SK-N-SH (cell line): ENCODE data around the gene ADAMTS5. TPM values are rescaled to one million over a fixed set of nuclear protein-coding genes. Genes with fewer than 3 reads are reported as not detected.

Experiments used
- CTCF ChIA-PET: fragments of 300-600, 350-600 bp; formaldehyde crosslinking; extraction: SDS; loops from one replicate; lab custom pipeline; 2021; lab: Yijun Ruan, JAX
- POLR2A ChIA-PET: fragments of 350-600 bp; sonication (Branson Sonifier 250); formaldehyde crosslinking; extraction: SDS; loops from one replicate; lab custom pipeline; 2020; ENCODE audit warnings: antibody characterized with exemption, inconsistent platforms; lab: Yijun Ruan, JAX
- DNase-seq: peaks from one replicate; pipeline ENCODE4 v3.0.0; 2012
- H2AFZ ChIP-seq: fragments of 200-600 bp; sonication (generic); 2 replicates; pipeline ENCODE4 v1.8.1; 2016; ENCODE audit warnings: antibody characterized with exemption, mild to moderate bottlenecking, low read depth
- H3F3A ChIP-seq: fragments of 200-600 bp; sonication (generic); replicated peaks from 2 replicates; pipeline ENCODE3; 2016; ENCODE audit warnings: antibody characterized with exemption, mild to moderate bottlenecking; ENCODE audit not compliant: insufficient read depth
- H3K27ac ChIP-seq, 2 experiments: fragments of 200-500 bp in 1 of 2; fragments of 200-600 bp in 1 of 2; sonication (Bioruptor generic) in 1 of 2; sonication (generic), shearing (Covaris generic) in 1 of 2; 2 replicates each; pipeline versions ENCODE4 v1.5.1 to v1.6.1; 2014 to 2016; ENCODE audit warnings: low read depth in 2 of 2, inconsistent platforms in 1 of 2, low read length in 1 of 2, mild to moderate bottlenecking in 1 of 2, mixed read lengths in 1 of 2
- H3K27me3 ChIP-seq: fragments of 200-600 bp; sonication (generic), shearing (Covaris generic); 2 replicates; pipeline ENCODE4 v1.6.1; 2016; ENCODE audit warnings: mixed run types; ENCODE audit not compliant: insufficient read depth
- H3K36me3 ChIP-seq, 2 experiments: fragments of 200-500 bp in 1 of 2; fragments of 200-600 bp in 1 of 2; sonication (Bioruptor generic) in 1 of 2; sonication (generic) in 1 of 2; replicated peaks in 1 of 2; 2 replicates each; pipeline versions ENCODE3 to v1.5.1; 2014 to 2016; ENCODE audit warnings: low read length in 1 of 2, mild to moderate bottlenecking in 1 of 2; ENCODE audit not compliant: insufficient read depth in 2 of 2, control insufficient read depth in 1 of 2
- H3K4me1 ChIP-seq, 2 experiments: fragments of 200-500 bp in 1 of 2; fragments of 200-600 bp in 1 of 2; sonication (Bioruptor generic) in 1 of 2; sonication (generic), shearing (Covaris generic) in 1 of 2; 2 replicates each; pipeline versions ENCODE4 v1.5.1 to v1.6.1; 2014 to 2016; ENCODE audit warnings: low read depth in 1 of 2, low read length in 1 of 2, mixed run types in 1 of 2; ENCODE audit not compliant: insufficient read depth in 2 of 2, control insufficient read depth in 1 of 2
- H3K4me2 ChIP-seq: fragments of 200-600 bp; sonication (generic), shearing (Covaris generic); 2 replicates; pipeline ENCODE4 v1.6.1; 2017; ENCODE audit warnings: mixed run types
- H3K4me3 ChIP-seq, 2 experiments: fragments of 200-500 bp in 1 of 2; fragments of 200-600 bp in 1 of 2; sonication (Bioruptor generic) in 1 of 2; sonication (generic), shearing (Covaris generic) in 1 of 2; 2 replicates each; pipeline versions ENCODE4 v1.5.1 to v1.8.1; 2014 to 2016; ENCODE audit warnings: low read depth in 2 of 2, inconsistent platforms in 1 of 2, low read length in 1 of 2, mild to moderate bottlenecking in 1 of 2, mixed read lengths in 1 of 2, moderate library complexity in 1 of 2
- H3K79me2 ChIP-seq: fragments of 200-600 bp; sonication (generic); 2 replicates; pipeline ENCODE4 v1.8.1; 2017; ENCODE audit warnings: mild to moderate bottlenecking; ENCODE audit not compliant: insufficient read depth
- H3K9ac ChIP-seq: fragments of 200-600 bp; sonication (generic); 2 replicates; pipeline ENCODE4 v1.6.1; 2017; ENCODE audit warnings: mixed run types
- H3K9me2 ChIP-seq: fragments of 200-600 bp; sonication (generic); 2 replicates; pipeline ENCODE4 v1.6.1; 2017; ENCODE audit warnings: mixed run types
- H3K9me3 ChIP-seq: fragments of 200-600 bp; sonication (generic); 2 replicates; pipeline ENCODE4 v1.6.1; 2017; ENCODE audit warnings: mixed run types, mild to moderate bottlenecking, moderate library complexity
- H4K20me1 ChIP-seq: fragments of 200-600 bp; sonication (generic); 2 replicates; pipeline ENCODE4 v1.6.1; 2017; ENCODE audit warnings: mild to moderate bottlenecking, mixed run types; ENCODE audit not compliant: insufficient read depth
- CHD2 ChIP-seq: fragments of 150-350 bp; IDR thresholded peaks from 2 replicates; pipeline ENCODE4 v1.6.1; 2018; ENCODE audit warnings: low read length; ENCODE audit not compliant: partially characterized antibody
- ELF1 ChIP-seq: IDR thresholded peaks from 2 replicates; pipeline ENCODE4 v1.4.0; 2012
- EP300 ChIP-seq, 2 experiments: IDR thresholded peaks; 2 replicates each; pipeline versions ENCODE4 v1.4.0 to v1.6.1; 2012; ENCODE audit warnings: borderline replicate concordance in 1 of 2, low read depth in 1 of 2, low read length in 1 of 2
- FOSL2 ChIP-seq: IDR thresholded peaks from 2 replicates; pipeline ENCODE4 v1.4.0; 2012; ENCODE audit warnings: low read depth, mild to moderate bottlenecking, moderate library complexity, borderline replicate concordance
- FOXJ3 ChIP-seq: sonication (generic); formaldehyde crosslinking; IDR thresholded peaks from 2 replicates; pipeline ENCODE4 v1.5.1; 2020; ENCODE audit warnings: mild to moderate bottlenecking, missing genetic modification reagents
- GABPA ChIP-seq: IDR thresholded peaks from 2 replicates; pipeline ENCODE4 v1.4.0; 2012; ENCODE audit warnings: low read depth, mild to moderate bottlenecking
- GATA2 ChIP-seq: sonication (generic); formaldehyde crosslinking; IDR thresholded peaks from 2 replicates; pipeline ENCODE4 v1.5.0; 2020; ENCODE audit warnings: mild to moderate bottlenecking, missing genetic modification reagents
- IRF3 ChIP-seq: fragments of 150-350 bp; IDR thresholded peaks from 2 replicates; pipeline ENCODE4 v1.6.1; 2016; ENCODE audit warnings: mild to moderate bottlenecking, low read depth, low read length
- MEF2A ChIP-seq: IDR thresholded peaks from 2 replicates; pipeline ENCODE4 v1.4.0; 2012; ENCODE audit warnings: low read depth, borderline replicate concordance
- MXI1 ChIP-seq: IDR thresholded peaks from 2 replicates; pipeline ENCODE4 v1.6.1; 2012; ENCODE audit warnings: mild to moderate bottlenecking, low read depth, low read length, improper control_type of control experiment
- NRF1 ChIP-seq: IDR thresholded peaks from 2 replicates; pipeline ENCODE4 v1.6.1; 2012; ENCODE audit warnings: low read depth, mild to moderate bottlenecking, low read length
- PBX3 ChIP-seq: IDR thresholded peaks from 2 replicates; pipeline ENCODE4; 2012
- RFX5 ChIP-seq: IDR thresholded peaks from 2 replicates; pipeline ENCODE4 v1.6.1; 2012; ENCODE audit warnings: mild to moderate bottlenecking, improper control_type of control experiment, low read length
- RXRA ChIP-seq: IDR thresholded peaks from 2 replicates; pipeline ENCODE4 v1.4.0; 2012; ENCODE audit warnings: low read depth, mild to moderate bottlenecking, borderline replicate concordance
- SIN3A ChIP-seq: IDR thresholded peaks from 2 replicates; pipeline ENCODE4 v1.6.1; 2012; ENCODE audit warnings: low read depth, mild to moderate bottlenecking, low read length, moderate library complexity, borderline replicate concordance
- SMC3 ChIP-seq: IDR thresholded peaks from 2 replicates; pipeline ENCODE4 v1.6.1; 2012; ENCODE audit warnings: low read depth, low read length, improper control_type of control experiment
- TCF12 ChIP-seq: IDR thresholded peaks from 2 replicates; pipeline ENCODE4 v1.4.0; 2012
- TEAD4 ChIP-seq: IDR thresholded peaks from 2 replicates; pipeline ENCODE4 v1.4.0; 2012; ENCODE audit warnings: mild to moderate bottlenecking, borderline replicate concordance; ENCODE audit not compliant: insufficient read depth
- USF2 ChIP-seq: fragments of 150-350 bp; IDR thresholded peaks from 2 replicates; pipeline ENCODE4 v1.6.1; 2017; ENCODE audit warnings: antibody characterized with exemption, low read length, low read depth, borderline replicate concordance
- ZBTB33 ChIP-seq: IDR thresholded peaks from 2 replicates; pipeline ENCODE4 v1.4.0; 2012; ENCODE audit warnings: low read depth, borderline replicate concordance
- WGBS: methylation state at CpG from one replicate; pipeline ENCODE4 v1.1.6; 2017; ENCODE audit warnings: low lambda C conversion rate; 5-methylcytosine and 5-hydroxymethylcytosine counted together
- polyA plus RNA-seq, 3 experiments: library from polyadenylated mRNA; depleted of rRNA; stranded (reverse); fragments of >200 nt; gene quantifications; 2 replicates each; pipeline ENCODE4 v1.2.3, GENCODE V29; 2012

ADAMTS5 gene
- polyA plus RNA-seq, 1 of the 3 experiments (the other 2 are of a cell fraction): 0.90 TPM

GRCh38 chr21:26943921-26944320 is 23.0 kb downstream of the ADAMTS5 start:
- Histone ChIP-seq H3K27me3 (no peaks in the 10 kb centered on the region), H3K4me3 (no peak overlapping the region), H3K36me3 (peaks cover 0 to 16% of the 10 kb centered on the region in 2 experiments), H3K9ac (no peak overlapping the region), H3K27ac (no peak overlapping the region), H4K20me1 (no peaks in the 10 kb centered on the region), H3K4me1 (peaks cover 4 to 6% of the 10 kb centered on the region in 2 experiments; a peak in 3 of 4 replicates), H3K9me2 (no peaks in the 10 kb centered on the region), H3K4me2 (no peak overlapping the region), H3K9me3 (no peaks in the 10 kb centered on the region), H3K79me2 (no peaks in the 10 kb centered on the region), H2AFZ (no peak overlapping the region), H3F3A (no peaks in the 10 kb centered on the region)
- ChIA-PET CTCF (no interaction called here), POLR2A (no interaction called here)
- 94% methylated on average over 2 of the region's 2 CpGs for WGBS
- no peak for DNase-seq
- TF ChIP-seq NRF1 (no peak), USF2 (no peak), TEAD4 (no peak), IRF3 (no peak), EP300 (IDR thresholded peaks at IDR 0.05; ENCODE audit: borderline replicate concordance in 1 of 2, low read depth in 1 of 2, low read length in 1 of 2) (no peak), CHD2 (no peak), RXRA (no peak), GABPA (no peak), TCF12 (no peak), FOSL2 (no peak), ZBTB33 (no peak)

GRCh38 chr21:26941421-26941820 is 25.5 kb downstream of the ADAMTS5 start:
- Histone ChIP-seq H3K36me3 (peaks cover 0 to 11% of the 10 kb centered on the region in 2 experiments), H3K4me1 (peaks cover 4 to 6% of the 10 kb centered on the region in 2 experiments; a peak in 3 of 4 replicates), H3K27ac (no peak overlapping the region; a peak in 1 of 4 replicates), H3K9me3 (no peaks in the 10 kb centered on the region), H3K4me2 (no peak overlapping the region), H3F3A (no peaks in the 10 kb centered on the region), H3K9ac (no peak overlapping the region), H4K20me1 (no peaks in the 10 kb centered on the region), H2AFZ (peak overlapping the region; percentile 12; the same call in 1 of the 2 replicates), H3K4me3 (no peak overlapping the region), H3K79me2 (no peaks in the 10 kb centered on the region), H3K9me2 (no peaks in the 10 kb centered on the region), H3K27me3 (no peaks in the 10 kb centered on the region)
- no peak for DNase-seq
- ChIA-PET CTCF (interaction anchor here (0.6 kb wide), 1 partner anchor 720 kb away, joined by 3 read pairs; no protein-coding TSS in a partner anchor), POLR2A (no interaction called here)
- WGBS: 75% methylated on average over 1 of the region's 1 CpG
- TF ChIP-seq TEAD4 (no peak), EP300 (IDR thresholded peaks at IDR 0.05; ENCODE audit: borderline replicate concordance in 1 of 2, low read depth in 1 of 2, low read length in 1 of 2) (no peak), SMC3 (no peak), SIN3A (no peak), ELF1 (no peak), CHD2 (no peak), FOXJ3 (CRISPR knock-in tag) (no peak), RFX5 (no peak), PBX3 (no peak), GATA2 (no peak), MXI1 (no peak), USF2 (no peak), MEF2A (no peak)
